ENCODE measurements around the gene TIMM17A.

The TIMM17A gene

DNA sequence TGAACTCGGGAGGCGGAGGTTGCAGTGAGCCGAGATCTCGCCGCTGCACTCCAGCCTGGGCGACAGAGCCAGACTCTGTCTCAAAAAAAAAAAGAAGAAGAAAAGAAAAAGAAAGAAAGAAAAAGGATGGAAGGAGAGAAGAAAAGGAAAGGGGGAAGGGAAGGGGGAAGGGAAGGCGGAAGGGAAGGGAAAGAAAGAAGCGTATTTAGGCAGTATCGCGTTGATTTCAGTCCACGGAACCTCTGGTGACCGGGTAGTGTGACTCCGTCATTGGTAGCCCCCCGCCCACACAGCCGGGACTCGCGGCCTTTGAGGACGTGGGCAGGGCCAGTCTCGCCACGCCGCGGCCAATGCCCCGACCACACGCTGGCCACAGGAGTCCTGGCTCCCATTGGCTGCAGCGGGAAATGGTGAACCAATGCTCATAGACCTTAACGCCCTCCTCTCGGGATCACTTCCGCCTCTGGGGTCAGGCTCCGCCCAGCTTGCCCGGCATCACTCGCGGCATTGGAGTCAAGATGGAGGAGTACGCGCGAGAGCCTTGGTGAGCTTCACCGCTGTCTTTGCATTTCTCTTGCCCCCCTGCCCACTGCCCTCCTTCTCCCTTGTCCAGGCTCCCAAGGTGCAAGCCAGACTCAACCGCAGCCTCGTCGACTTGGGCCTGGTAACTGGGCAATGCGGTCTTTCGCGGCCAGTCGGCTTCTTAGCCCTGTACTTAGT lies at the start of gene TIMM17A:
TSS of gene TIMM17A (plus strand) at position 495 of the 720 bp plus-strand sequence. CDS start at position 519, 24 bp downstream.
- peak within 1 kb of the TSS; percentile 96 to 99 for H3K4me3 ChIP-seq (ENCODE audit: low read depth in 1 of 2, low read length in 2 of 2)
- peak within 1 kb of the TSS; percentile 89 for H3K27ac ChIP-seq (ENCODE audit: low read depth, low read length)
- H3K4me1 ChIP-seq (ENCODE audit: insufficient read depth, low read length) = peaks cover 17% of the 10 kb centered on the region
- no peaks in the 10 kb centered on the region for H3K9me3 ChIP-seq (ENCODE audit: low read length)
- no peaks in the 10 kb centered on the region for H3K27me3 ChIP-seq (ENCODE audit: control insufficient read depth in 1 of 2, insufficient read depth in 2 of 2, low read length in 2 of 2)
- peak within 1 kb of the TSS; percentile 71 for H3K9ac ChIP-seq (ENCODE audit: low read length)
- peaks cover 22% of the 10 kb centered on the region for H3K36me3 ChIP-seq (ENCODE audit: insufficient read depth, low read length)

DNA sequence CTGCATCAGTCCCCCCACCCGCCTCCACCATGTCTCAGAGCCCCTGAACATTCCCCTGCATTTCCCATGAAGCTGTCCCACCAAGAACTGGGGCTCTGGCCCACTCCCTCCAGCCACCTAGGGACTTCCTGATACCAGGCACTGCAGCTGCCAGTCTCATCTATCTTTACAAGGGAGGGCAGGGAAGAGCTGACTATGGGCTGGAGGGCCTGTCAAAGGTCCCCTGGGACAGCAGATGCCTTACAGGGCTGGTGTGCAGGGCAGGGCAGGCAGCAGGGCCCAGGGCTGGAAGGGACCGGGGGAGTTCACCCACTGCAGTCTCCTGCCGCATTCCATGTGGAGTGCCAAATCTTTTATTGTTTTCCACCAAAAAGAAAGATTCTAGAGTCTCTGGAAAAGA lies 49.0 kb upstream of the TIMM17A start:
- peaks cover 89% of the 10 kb centered on the region for H3K4me1 ChIP-seq (ENCODE audit: insufficient read depth, low read length)
- no peak overlapping the region for H3K4me3 ChIP-seq (ENCODE audit: low read depth in 1 of 2, low read length in 2 of 2)
- peak overlapping the region; percentile 74 for H3K27ac ChIP-seq (ENCODE audit: low read depth, low read length)
- peaks cover 8% of the 10 kb centered on the region for H3K36me3 ChIP-seq (ENCODE audit: insufficient read depth, low read length)
- H3K9me3 ChIP-seq (ENCODE audit: low read length) = no peaks in the 10 kb centered on the region
- peak overlapping the region; percentile 31 for H3K9ac ChIP-seq (ENCODE audit: low read length)
- H3K27me3 ChIP-seq (ENCODE audit: control insufficient read depth in 1 of 2, insufficient read depth in 2 of 2, low read length in 2 of 2) = no peaks in the 10 kb centered on the region

GRCh38 chr1:201907621-201908020 lies 47.7 kb upstream of the TIMM17A start:
- H3K9ac ChIP-seq (ENCODE audit: low read length) = no peak overlapping the region
- H3K27ac ChIP-seq (ENCODE audit: low read depth, low read length) = peak overlapping the region; percentile 74
- H3K36me3 ChIP-seq (ENCODE audit: insufficient read depth, low read length) = peaks cover 19% of the 10 kb centered on the region
- H3K4me3 ChIP-seq (ENCODE audit: low read depth in 1 of 2, low read length in 2 of 2) = no peak overlapping the region
- no peaks in the 10 kb centered on the region for H3K27me3 ChIP-seq (ENCODE audit: control insufficient read depth in 1 of 2, insufficient read depth in 2 of 2, low read length in 2 of 2)
- H3K9me3 ChIP-seq (ENCODE audit: low read length) = no peaks in the 10 kb centered on the region
- H3K4me1 ChIP-seq (ENCODE audit: insufficient read depth, low read length) = peaks cover 93% of the 10 kb centered on the region

DNA sequence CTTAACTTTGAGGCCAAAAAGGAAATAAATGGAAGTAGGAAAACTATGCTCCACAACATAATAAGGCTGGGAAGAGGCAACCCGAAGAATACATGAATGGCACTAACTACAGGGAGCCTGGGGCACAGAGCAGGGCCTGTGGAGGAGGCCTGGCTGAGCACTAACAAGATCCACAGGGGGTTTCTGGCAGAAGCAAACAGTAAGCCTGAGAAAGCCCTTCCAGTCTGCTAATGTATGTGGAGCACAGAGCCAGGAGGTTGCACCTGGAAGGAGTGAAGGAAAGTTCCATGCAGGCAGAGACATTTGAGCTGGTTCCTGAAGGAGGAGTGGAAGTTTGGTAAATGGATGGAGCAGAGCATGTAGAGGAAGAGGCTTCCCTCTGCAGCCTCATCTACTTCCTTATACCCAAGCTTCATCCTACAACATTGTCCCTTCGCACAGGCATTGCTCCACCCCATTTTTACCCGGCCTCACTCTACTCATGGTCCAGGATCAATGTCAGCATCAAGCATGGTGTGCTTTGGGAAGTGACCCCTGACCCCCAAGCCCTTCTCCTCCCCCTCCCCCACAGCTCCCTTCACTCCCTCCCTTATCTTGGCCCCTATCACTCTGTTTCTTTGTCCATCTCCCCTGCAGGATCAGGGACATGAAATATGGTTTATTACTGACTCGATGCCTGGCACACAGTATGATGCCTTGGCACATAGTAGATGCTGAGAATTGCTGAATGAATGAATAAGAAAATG lies 43.3 kb upstream of the TIMM17A start:
- H3K4me3 ChIP-seq (ENCODE audit: low read depth in 1 of 2, low read length in 2 of 2) = peak overlapping the region in 1 of 2 donors; percentile 24
- H3K36me3 ChIP-seq (ENCODE audit: insufficient read depth, low read length) = peaks cover 19% of the 10 kb centered on the region
- H3K27ac ChIP-seq (ENCODE audit: low read depth, low read length) = peak overlapping the region; percentile 64
- peaks cover 98% of the 10 kb centered on the region for H3K4me1 ChIP-seq (ENCODE audit: insufficient read depth, low read length)
- H3K27me3 ChIP-seq (ENCODE audit: control insufficient read depth in 1 of 2, insufficient read depth in 2 of 2, low read length in 2 of 2) = no peaks in the 10 kb centered on the region
- no peak overlapping the region for H3K9ac ChIP-seq (ENCODE audit: low read length)
- no peaks in the 10 kb centered on the region for H3K9me3 ChIP-seq (ENCODE audit: low read length)

DNA sequence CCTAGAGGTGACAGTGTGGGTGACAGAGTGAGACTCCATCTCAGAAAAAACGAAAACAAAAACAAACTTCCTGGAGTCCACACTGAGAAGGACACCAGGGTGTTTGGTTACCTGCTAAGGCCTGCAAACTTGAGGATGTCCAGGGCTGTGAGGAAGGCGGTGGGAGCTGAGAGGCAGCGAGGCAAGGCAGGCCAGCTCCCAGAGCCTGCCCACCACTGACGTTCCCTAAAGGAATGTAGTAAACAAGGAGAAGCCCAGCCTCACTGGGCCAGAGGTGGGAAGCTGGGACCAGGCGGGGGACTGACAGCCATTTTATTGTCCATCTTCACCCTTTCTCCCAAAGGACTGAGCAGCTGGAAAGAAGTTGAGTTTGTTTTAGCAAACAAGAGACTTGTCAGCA lies 42.5 kb upstream of the TIMM17A start:
- H3K9ac ChIP-seq (ENCODE audit: low read length) = no peak overlapping the region
- H3K4me3 ChIP-seq (ENCODE audit: low read depth in 1 of 2, low read length in 2 of 2) = peak overlapping the region in 1 of 2 donors; percentile 11
- H3K36me3 ChIP-seq (ENCODE audit: insufficient read depth, low read length) = peaks cover 19% of the 10 kb centered on the region
- peak overlapping the region; percentile 64 for H3K27ac ChIP-seq (ENCODE audit: low read depth, low read length)
- H3K9me3 ChIP-seq (ENCODE audit: low read length) = no peaks in the 10 kb centered on the region
- H3K4me1 ChIP-seq (ENCODE audit: insufficient read depth, low read length) = peaks cover 98% of the 10 kb centered on the region
- no peaks in the 10 kb centered on the region for H3K27me3 ChIP-seq (ENCODE audit: control insufficient read depth in 1 of 2, insufficient read depth in 2 of 2, low read length in 2 of 2)

- H3K27ac ChIP-seq (ENCODE audit: low read depth, low read length) = peak overlapping the region; percentile 73
- peaks cover 10% of the 10 kb centered on the region for H3K36me3 ChIP-seq (ENCODE audit: insufficient read depth, low read length)
- no peaks in the 10 kb centered on the region for H3K27me3 ChIP-seq (ENCODE audit: control insufficient read depth in 1 of 2, insufficient read depth in 2 of 2, low read length in 2 of 2)
- H3K4me3 ChIP-seq (ENCODE audit: low read depth in 1 of 2, low read length in 2 of 2) = no peak overlapping the region
- peak overlapping the region; percentile 3 for H3K9ac ChIP-seq (ENCODE audit: low read length)
- H3K9me3 ChIP-seq (ENCODE audit: low read length) = no peaks in the 10 kb centered on the region
- H3K4me1 ChIP-seq (ENCODE audit: insufficient read depth, low read length) = peaks cover 98% of the 10 kb centered on the region
Measured at GRCh38 chr1:201914456-201915235, 40.7 kb upstream of the TIMM17A start.

- Histone ChIP-seq H3K36me3 (ENCODE audit: insufficient read depth, low read length) (peaks cover 7% of the 10 kb centered on the region), H3K4me3 (ENCODE audit: low read depth in 1 of 2, low read length in 2 of 2) (peak overlapping the region in 1 of 2 donors; percentile 43), H3K27me3 (ENCODE audit: control insufficient read depth in 1 of 2, insufficient read depth in 2 of 2, low read length in 2 of 2) (no peaks in the 10 kb centered on the region), H3K9me3 (ENCODE audit: low read length) (no peaks in the 10 kb centered on the region), H3K4me1 (ENCODE audit: insufficient read depth, low read length) (peaks cover 96% of the 10 kb centered on the region), H3K9ac (ENCODE audit: low read length) (peak overlapping the region; percentile 28), H3K27ac (ENCODE audit: low read depth, low read length) (peak overlapping the region; percentile 79)
Measured at GRCh38 chr1:201916649-201917249, 38.6 kb upstream of the TIMM17A start.

DNA sequence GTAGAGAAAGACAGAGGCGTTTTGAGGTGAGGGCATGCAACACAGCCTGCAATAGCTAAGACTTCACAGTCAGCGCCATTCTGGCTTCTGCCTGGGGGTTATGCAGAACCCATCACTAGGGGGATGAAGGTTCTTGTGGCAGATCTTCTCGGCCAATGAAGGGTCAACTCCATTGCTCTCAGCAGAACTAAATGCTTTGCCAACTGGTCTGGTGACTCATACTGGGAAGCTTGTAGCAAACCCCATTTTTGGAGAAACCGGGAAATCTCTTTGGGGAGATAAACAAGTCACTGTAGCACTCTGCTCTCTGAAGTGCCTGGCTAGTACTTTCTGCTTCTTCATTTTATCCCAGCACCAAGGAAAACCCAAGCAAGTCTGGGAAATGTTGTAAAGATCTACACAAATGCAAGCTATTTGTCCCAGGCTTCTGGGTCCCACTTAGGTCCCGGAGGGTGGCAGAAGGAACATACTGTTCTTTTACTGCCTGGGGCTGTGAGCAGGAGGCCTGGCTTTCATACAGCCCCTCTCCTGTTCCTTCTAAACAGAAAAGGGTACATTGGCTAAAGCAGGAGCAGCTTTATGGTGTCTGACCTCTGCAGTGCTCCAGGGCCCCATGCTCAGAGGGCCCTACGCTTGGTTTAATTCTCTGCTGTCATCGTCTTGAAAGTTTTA lies 37.8 kb upstream of the TIMM17A start:
- Histone ChIP-seq H3K27me3 (ENCODE audit: control insufficient read depth in 1 of 2, insufficient read depth in 2 of 2, low read length in 2 of 2) (no peaks in the 10 kb centered on the region), H3K9me3 (ENCODE audit: low read length) (no peaks in the 10 kb centered on the region), H3K27ac (ENCODE audit: low read depth, low read length) (peak overlapping the region; percentile 79), H3K4me1 (ENCODE audit: insufficient read depth, low read length) (peaks cover 94% of the 10 kb centered on the region), H3K4me3 (ENCODE audit: low read depth in 1 of 2, low read length in 2 of 2) (peak overlapping the region; percentile 34 to 43), H3K36me3 (ENCODE audit: insufficient read depth, low read length) (peaks cover 6% of the 10 kb centered on the region), H3K9ac (ENCODE audit: low read length) (peak overlapping the region; percentile 50)

- H3K36me3 ChIP-seq (ENCODE audit: insufficient read depth, low read length) = peaks cover 6% of the 10 kb centered on the region
- peak overlapping the region; percentile 50 for H3K9ac ChIP-seq (ENCODE audit: low read length)
- H3K27me3 ChIP-seq (ENCODE audit: control insufficient read depth in 1 of 2, insufficient read depth in 2 of 2, low read length in 2 of 2) = no peaks in the 10 kb centered on the region
- H3K9me3 ChIP-seq (ENCODE audit: low read length) = no peaks in the 10 kb centered on the region
- peak overlapping the region; percentile 79 for H3K27ac ChIP-seq (ENCODE audit: low read depth, low read length)
- peak overlapping the region; percentile 34 to 43 for H3K4me3 ChIP-seq (ENCODE audit: low read depth in 1 of 2, low read length in 2 of 2)
- peaks cover 94% of the 10 kb centered on the region for H3K4me1 ChIP-seq (ENCODE audit: insufficient read depth, low read length)
Measured at GRCh38 chr1:201918343-201918742, 37.0 kb upstream of the TIMM17A start.

- Histone ChIP-seq H3K9ac (ENCODE audit: low read length) (no peak overlapping the region), H3K27ac (ENCODE audit: low read depth, low read length) (no peak overlapping the region), H3K4me1 (ENCODE audit: insufficient read depth, low read length) (peaks cover 74% of the 10 kb centered on the region), H3K27me3 (ENCODE audit: control insufficient read depth in 1 of 2, insufficient read depth in 2 of 2, low read length in 2 of 2) (no peaks in the 10 kb centered on the region), H3K9me3 (ENCODE audit: low read length) (no peaks in the 10 kb centered on the region), H3K36me3 (ENCODE audit: insufficient read depth, low read length) (peaks cover 11% of the 10 kb centered on the region), H3K4me3 (ENCODE audit: low read depth in 1 of 2, low read length in 2 of 2) (no peak overlapping the region)
Measured at GRCh38 chr1:201921952-201922558, 33.2 kb upstream of the TIMM17A start.
